MCF 10A (cell line): ENCODE data around the gene INSR. TPM values are rescaled to one million over a fixed set of nuclear protein-coding genes. Genes with fewer than 3 reads are reported as not detected.

ENCODE experiments used
- BruUV-seq: library from RNA; stranded (reverse); fragments of 400-500 nt; replicated peaks from 2 replicates; lab custom pipeline; 2021; lab: Mats Ljungman, UMichigan
- CTCF ChIA-PET: fragments of 300-600 bp; sonication (Branson Sonifier 250); formaldehyde crosslinking; extraction: SDS; loops from one replicate; lab custom pipeline; 2021; ENCODE audit warnings: antibody characterized with exemption, inconsistent platforms; lab: Yijun Ruan, JAX
- POLR2A ChIA-PET: fragments of 300-600, 350-650 bp; sonication (Branson Sonifier 250); formaldehyde crosslinking; extraction: SDS; loops from one replicate; lab custom pipeline; 2020; ENCODE audit warnings: antibody characterized with exemption, inconsistent platforms; lab: Yijun Ruan, JAX
- DNase-seq: peaks from one replicate; pipeline ENCODE4 v3.0.0-alpha.2; 2018; ENCODE audit not compliant: unreplicated experiment
- H3K27ac Mint-ChIP-seq: one replicate; pipeline ENCODE4 v1.8.0; 2022; ENCODE audit warnings: mild to moderate bottlenecking, low read depth, mixed read lengths; ENCODE audit not compliant: unreplicated experiment
- H3K27me3 Mint-ChIP-seq: one replicate; pipeline ENCODE4 v1.8.0; 2022; ENCODE audit warnings: mixed read lengths; ENCODE audit not compliant: insufficient read depth, unreplicated experiment
- H3K36me3 Mint-ChIP-seq: one replicate; pipeline ENCODE4 v1.8.0; 2022; ENCODE audit warnings: mild to moderate bottlenecking, moderate library complexity, mixed read lengths; ENCODE audit not compliant: insufficient read depth, unreplicated experiment
- H3K4me1 Mint-ChIP-seq: one replicate; pipeline ENCODE4 v1.8.0; 2022; ENCODE audit warnings: mixed read lengths; ENCODE audit not compliant: insufficient read depth, unreplicated experiment
- H3K4me3 Mint-ChIP-seq: one replicate; pipeline ENCODE4 v1.8.0; 2022; ENCODE audit warnings: mild to moderate bottlenecking, moderate library complexity, mixed read lengths; ENCODE audit not compliant: unreplicated experiment
- H3K9me3 Mint-ChIP-seq: one replicate; pipeline ENCODE4 v1.8.0; 2022; ENCODE audit warnings: mixed read lengths; ENCODE audit not compliant: unreplicated experiment
- CTCF ChIP-seq: fragments of 200-600 bp; IDR thresholded peaks from one replicate; pipeline ENCODE4 v1.8.0; 2022; ENCODE audit warnings: antibody characterized with exemption, mild to moderate bottlenecking; ENCODE audit not compliant: unreplicated experiment
- intact Hi-C: fragments of 100-400 bp; cut with micrococcal nuclease; formaldehyde crosslinking; loops from 2 replicates; pipeline ENCODE4 v1.14.1; 2022
- total RNA-seq: library from RNA; stranded (reverse); gene quantifications from 2 replicates; pipeline ENCODE4 v1.2.3, GENCODE V29; 2022

INSR gene
- total RNA-seq, 1 experiment from 2014 or later = 8.8 TPM

- no peaks in the 10 kb centered on the region for H3K9me3 Mint-ChIP-seq
- H3K4me1 Mint-ChIP-seq = no peaks in the 10 kb centered on the region
- ChIA-PET POLR2A (interaction anchor here (0.6 to 1.7 kb wide), 3 partner anchors 13 to 1128 kb away, joined by 3 read pairs; no protein-coding TSS in a partner anchor), CTCF (interaction anchor here (0.6 kb wide), 1 partner anchor 45 kb away, joined by 4 read pairs; no protein-coding TSS in a partner anchor)
- intact Hi-C loops = no loop called here
- H3K27ac Mint-ChIP-seq = no peak overlapping the region
- no peak for TF ChIP-seq CTCF
- no peak for DNase-seq
- no peak overlapping the region for H3K4me3 Mint-ChIP-seq
- peaks cover 6% of the 10 kb centered on the region for H3K36me3 Mint-ChIP-seq
- no TSS peak for BruUV-seq
- no peaks in the 10 kb centered on the region for H3K27me3 Mint-ChIP-seq
These were observed 111.7 kb downstream of the INSR start for GRCh38 chr19:7182489-7182888.

- no peaks in the 10 kb centered on the region for H3K27me3 Mint-ChIP-seq
- H3K4me1 Mint-ChIP-seq = no peaks in the 10 kb centered on the region
- ChIA-PET CTCF (interaction anchor here (0.7 to 1.2 kb wide), 3 partner anchors 15 to 79 kb away, joined by 3 read pairs; no protein-coding TSS in a partner anchor), POLR2A (interaction anchor here (0.5 to 1.6 kb wide), 2 partner anchors 11 to 166 kb away, joined by 3 to 4 read pairs; no protein-coding TSS in a partner anchor)
- H3K27ac Mint-ChIP-seq = no peak overlapping the region
- H3K4me3 Mint-ChIP-seq = no peak overlapping the region
- BruUV-seq = no TSS peak
- no peaks in the 10 kb centered on the region for H3K9me3 Mint-ChIP-seq
- no peak for TF ChIP-seq CTCF
- DNase-seq = no peak
- intact Hi-C loops = no loop called here
- peaks cover 6% of the 10 kb centered on the region for H3K36me3 Mint-ChIP-seq
These were observed 114.3 kb downstream of the INSR start for GRCh38 chr19:7179917-7180306.

- DNase-seq = no peak
- Mint-ChIP-seq H3K4me3 (no peak overlapping the region), H3K9me3 (no peaks in the 10 kb centered on the region), H3K36me3 (peaks cover 6% of the 10 kb centered on the region), H3K27ac (no peak overlapping the region), H3K27me3 (no peaks in the 10 kb centered on the region), H3K4me1 (no peaks in the 10 kb centered on the region)
- ChIA-PET POLR2A (no interaction called here), CTCF (interaction anchor here (0.6 kb wide), 1 partner anchor 35 kb away, joined by 3 read pairs; no protein-coding TSS in a partner anchor)
- BruUV-seq = no TSS peak
- intact Hi-C loops = no loop called here
- TF ChIP-seq CTCF = no peak
These were observed 116.3 kb downstream of the INSR start for GRCh38 chr19:7177926-7178325.

GRCh38 chr19:7176792-7177191, 117.4 kb downstream of the INSR start:
- ChIA-PET CTCF (interaction anchor here (0.6 kb wide), 1 partner anchor 1000 kb away, joined by 3 read pairs; no protein-coding TSS in a partner anchor), POLR2A (no interaction called here)
- Mint-ChIP-seq H3K27ac (no peak overlapping the region), H3K4me3 (no peak overlapping the region), H3K36me3 (peaks cover 10% of the 10 kb centered on the region), H3K9me3 (no peaks in the 10 kb centered on the region), H3K4me1 (no peaks in the 10 kb centered on the region), H3K27me3 (no peaks in the 10 kb centered on the region)
- DNase-seq = no peak
- intact Hi-C loops = no loop called here
- BruUV-seq = no TSS peak
- TF ChIP-seq CTCF = no peak
